Measurements from ENCODE around the gene TIMM13.

Gene TIMM13

GRCh38 chr19:2444251-2445002, 17.0 kb upstream of the TIMM13 start:
- TF ChIP-seq, protein P1, sequence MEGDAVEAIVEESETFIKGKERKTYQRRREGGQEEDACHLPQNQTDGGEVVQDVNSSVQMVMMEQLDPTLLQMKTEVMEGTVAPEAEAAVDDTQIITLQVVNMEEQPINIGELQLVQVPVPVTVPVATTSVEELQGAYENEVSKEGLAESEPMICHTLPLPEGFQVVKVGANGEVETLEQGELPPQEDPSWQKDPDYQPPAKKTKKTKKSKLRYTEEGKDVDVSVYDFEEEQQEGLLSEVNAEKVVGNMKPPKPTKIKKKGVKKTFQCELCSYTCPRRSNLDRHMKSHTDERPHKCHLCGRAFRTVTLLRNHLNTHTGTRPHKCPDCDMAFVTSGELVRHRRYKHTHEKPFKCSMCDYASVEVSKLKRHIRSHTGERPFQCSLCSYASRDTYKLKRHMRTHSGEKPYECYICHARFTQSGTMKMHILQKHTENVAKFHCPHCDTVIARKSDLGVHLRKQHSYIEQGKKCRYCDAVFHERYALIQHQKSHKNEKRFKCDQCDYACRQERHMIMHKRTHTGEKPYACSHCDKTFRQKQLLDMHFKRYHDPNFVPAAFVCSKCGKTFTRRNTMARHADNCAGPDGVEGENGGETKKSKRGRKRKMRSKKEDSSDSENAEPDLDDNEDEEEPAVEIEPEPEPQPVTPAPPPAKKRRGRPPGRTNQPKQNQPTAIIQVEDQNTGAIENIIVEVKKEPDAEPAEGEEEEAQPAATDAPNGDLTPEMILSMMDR (IDR thresholded peaks at IDR 0.05; ENCODE audit: low read depth, low read length, missing control alignments): no peak
- DNase-seq (ENCODE audit: low read depth): no peak
- H3K4me3 ChIP-seq (ENCODE audit: low read depth, low read length): no peak overlapping the region

GRCh38 chr19:2443785-2444182, 16.4 kb upstream of the TIMM13 start:
- H3K4me3 ChIP-seq (ENCODE audit: low read depth, low read length): no peak overlapping the region
- TF ChIP-seq, protein P1 (IDR thresholded peaks at IDR 0.05; ENCODE audit: low read depth, low read length, missing control alignments): no peak
- no peak for DNase-seq (ENCODE audit: low read depth)

GRCh38 chr19:2443116-2443784, 15.9 kb upstream of the TIMM13 start:
- H3K4me3 ChIP-seq (ENCODE audit: low read depth, low read length): no peak overlapping the region
- TF ChIP-seq, protein P1 (IDR thresholded peaks at IDR 0.05; ENCODE audit: low read depth, low read length, missing control alignments): no peak
- DNase-seq (ENCODE audit: low read depth): no peak

DNA sequence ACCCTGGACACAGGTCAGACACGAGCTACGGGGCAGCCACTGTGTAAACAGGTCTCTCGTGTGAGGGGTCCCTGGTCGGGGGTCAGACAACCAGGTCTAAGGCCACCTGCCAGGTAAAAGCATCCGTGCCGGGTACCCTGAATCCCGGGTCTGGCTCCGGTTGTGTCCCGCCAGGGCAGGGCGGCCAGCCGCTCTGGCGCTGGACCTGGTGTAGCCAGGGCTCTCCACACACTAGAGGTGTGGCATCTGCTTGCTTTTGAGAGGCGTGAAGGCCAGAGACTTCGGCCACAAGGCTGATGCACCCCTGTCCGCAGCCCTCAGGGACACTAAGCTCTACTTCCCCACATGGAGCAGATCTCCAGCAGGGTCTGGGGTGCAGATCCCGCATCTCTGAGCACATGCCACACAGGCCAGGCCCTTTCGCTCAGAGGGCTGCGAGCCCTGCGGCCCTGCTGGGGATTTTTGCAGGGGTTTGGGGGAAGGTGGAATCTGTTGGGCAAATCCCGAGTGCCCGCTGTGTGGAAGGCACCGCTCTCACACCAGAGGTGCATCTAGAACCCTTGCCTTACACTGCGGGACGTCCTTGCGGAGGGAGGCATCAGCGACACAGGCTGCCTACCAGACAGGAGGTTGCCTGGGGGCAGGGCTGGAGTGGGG, 13.8 kb upstream of the TIMM13 start:
- TF ChIP-seq, protein P1 (IDR thresholded peaks at IDR 0.05; ENCODE audit: low read depth, low read length, missing control alignments): no peak
- no peak for DNase-seq (ENCODE audit: low read depth)
- no peak overlapping the region for H3K4me3 ChIP-seq (ENCODE audit: low read depth, low read length)

- TF ChIP-seq, protein P1 (IDR thresholded peaks at IDR 0.05; ENCODE audit: low read depth, low read length, missing control alignments): no peak
- H3K4me3 ChIP-seq (ENCODE audit: low read depth, low read length): no peak overlapping the region
- DNase-seq (ENCODE audit: low read depth): no peak
These were observed 13.1 kb upstream of the TIMM13 start for GRCh38 chr19:2440515-2440914.

DNA sequence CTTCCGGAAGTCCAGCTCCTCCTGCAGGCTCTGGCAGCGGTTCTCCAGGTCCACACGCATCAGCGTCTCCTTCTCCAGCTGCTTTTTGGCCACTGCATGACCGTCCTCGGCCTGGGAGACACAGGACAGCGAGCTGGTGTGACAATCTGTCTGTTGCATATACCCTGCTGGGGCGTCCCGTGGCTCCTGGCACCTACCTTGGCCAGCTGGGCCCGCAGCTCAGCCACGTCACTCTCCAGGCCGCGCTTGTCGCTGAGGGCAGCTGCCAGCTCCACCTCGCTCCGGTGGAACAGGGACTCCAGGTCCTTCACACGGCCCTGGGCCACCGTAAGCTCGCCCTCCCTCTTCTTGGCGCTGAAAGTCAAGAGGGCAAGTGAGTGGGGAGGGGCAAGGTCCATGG, 10.8 kb upstream of the TIMM13 start:
- TF ChIP-seq, protein P1 (IDR thresholded peaks at IDR 0.05; ENCODE audit: low read depth, low read length, missing control alignments): no peak
- H3K4me3 ChIP-seq (ENCODE audit: low read depth, low read length): no peak overlapping the region
- DNase-seq (ENCODE audit: low read depth): no peak

Measured in GM12864 (cell line).